HUDEP-2 (cell line): ENCODE results near the gene RXRA.

ENCODE experiments used
- DNase-seq, 76 experiments: peaks; one replicate each; lab custom pipeline; 2025; ENCODE audit not compliant: unreplicated experiment in 76 of 76; lab: John Stamatoyannopoulos, UW

RXRA gene

GRCh38 chr9:134437403-134438194 lies 111.3 kb downstream of the RXRA start:
- DNase-seq = no peak

GRCh38 chr9:134438195-134438788 lies 112.0 kb downstream of the RXRA start:
- no peak for DNase-seq

- DNase-seq = no peak
These were observed 113.1 kb downstream of the RXRA start for GRCh38 chr9:134439368-134439784.

GRCh38 chr9:134440636-134441226 lies 114.5 kb downstream of the RXRA start:
- no peak for DNase-seq

GRCh38 chr9:134441227-134442084 lies 115.2 kb downstream of the RXRA start:
- no peak for DNase-seq

- no peak for DNase-seq
These were observed 115.8 kb downstream of the RXRA start for GRCh38 chr9:134442085-134442474.

GRCh38 chr9:134442486-134443173 lies 116.4 kb downstream of the RXRA start:
- DNase-seq = no peak

GRCh38 chr9:134443174-134444037 lies 117.2 kb downstream of the RXRA start:
- DNase-seq = peak in 74 of 76 experiments; percentile 12 to 86 (median 64)

GRCh38 chr9:134444038-134444315 lies 117.7 kb downstream of the RXRA start:
- no peak for DNase-seq

- no peak for DNase-seq
These were observed 118.7 kb downstream of the RXRA start for GRCh38 chr9:134445000-134445399.

- DNase-seq = peak in 70 of 76 experiments; percentile 5 to 79 (median 51)
These were observed 123.1 kb downstream of the RXRA start for GRCh38 chr9:134449180-134449916.

GRCh38 chr9:134451700-134452458 lies 125.6 kb downstream of the RXRA start:
- DNase-seq = no peak

- no peak for DNase-seq
These were observed 126.5 kb downstream of the RXRA start for GRCh38 chr9:134452728-134453127.

- DNase-seq = no peak
These were observed 127.7 kb downstream of the RXRA start for GRCh38 chr9:134453776-134454475.

- peak in 5 of 76 experiments; percentile 4 to 21 (median 14) for DNase-seq
These were observed 128.2 kb downstream of the RXRA start for GRCh38 chr9:134454476-134454857.

GRCh38 chr9:134455021-134455471 lies 128.8 kb downstream of the RXRA start:
- no peak for DNase-seq

- DNase-seq = no peak
These were observed 129.3 kb downstream of the RXRA start for GRCh38 chr9:134455537-134455933.
